Measurements from ENCODE around the gene AJUBA.

The AJUBA gene

DNA sequence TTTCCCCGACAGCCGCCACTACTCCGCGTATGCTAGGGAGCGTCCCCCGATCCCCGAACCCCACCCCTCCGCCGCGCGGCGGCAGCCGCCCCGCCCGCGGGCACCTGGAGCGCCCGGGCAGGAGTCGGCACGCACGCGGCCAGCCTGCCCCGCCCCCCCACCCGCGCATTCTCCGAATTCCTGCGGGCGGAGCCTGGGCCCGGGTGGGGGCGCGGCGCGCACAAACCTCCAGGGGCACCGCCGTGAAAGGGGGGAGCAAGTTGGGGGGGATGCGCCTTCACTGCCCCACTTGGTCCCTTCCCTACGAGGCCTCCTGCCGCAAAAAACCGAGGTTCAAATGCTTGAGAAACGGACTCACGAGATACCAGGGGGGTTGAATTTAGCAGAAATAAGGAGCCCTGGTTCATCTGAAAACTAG is 1.7 kb downstream of the AJUBA start:
- Mint-ChIP-seq H3K9me3 (no peaks in the 10 kb centered on the region), H3K4me3 (peak overlapping the region; percentile 90 to 93 (median 91)), H3K27me3 (ENCODE audit: low read depth) (no peaks in the 10 kb centered on the region), H3K27ac (peak overlapping the region; percentile 92 to 98 (median 97)), H3K4me1 (peaks cover 47% of the 10 kb centered on the region), H3K36me3 (ENCODE audit: low read depth) (peaks cover 24% of the 10 kb centered on the region)
- TF ChIP-seq, protein P1, sequence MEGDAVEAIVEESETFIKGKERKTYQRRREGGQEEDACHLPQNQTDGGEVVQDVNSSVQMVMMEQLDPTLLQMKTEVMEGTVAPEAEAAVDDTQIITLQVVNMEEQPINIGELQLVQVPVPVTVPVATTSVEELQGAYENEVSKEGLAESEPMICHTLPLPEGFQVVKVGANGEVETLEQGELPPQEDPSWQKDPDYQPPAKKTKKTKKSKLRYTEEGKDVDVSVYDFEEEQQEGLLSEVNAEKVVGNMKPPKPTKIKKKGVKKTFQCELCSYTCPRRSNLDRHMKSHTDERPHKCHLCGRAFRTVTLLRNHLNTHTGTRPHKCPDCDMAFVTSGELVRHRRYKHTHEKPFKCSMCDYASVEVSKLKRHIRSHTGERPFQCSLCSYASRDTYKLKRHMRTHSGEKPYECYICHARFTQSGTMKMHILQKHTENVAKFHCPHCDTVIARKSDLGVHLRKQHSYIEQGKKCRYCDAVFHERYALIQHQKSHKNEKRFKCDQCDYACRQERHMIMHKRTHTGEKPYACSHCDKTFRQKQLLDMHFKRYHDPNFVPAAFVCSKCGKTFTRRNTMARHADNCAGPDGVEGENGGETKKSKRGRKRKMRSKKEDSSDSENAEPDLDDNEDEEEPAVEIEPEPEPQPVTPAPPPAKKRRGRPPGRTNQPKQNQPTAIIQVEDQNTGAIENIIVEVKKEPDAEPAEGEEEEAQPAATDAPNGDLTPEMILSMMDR (IDR thresholded peaks at IDR 0.05; ENCODE audit: unreplicated experiment in 3 of 3): no peak

DNA sequence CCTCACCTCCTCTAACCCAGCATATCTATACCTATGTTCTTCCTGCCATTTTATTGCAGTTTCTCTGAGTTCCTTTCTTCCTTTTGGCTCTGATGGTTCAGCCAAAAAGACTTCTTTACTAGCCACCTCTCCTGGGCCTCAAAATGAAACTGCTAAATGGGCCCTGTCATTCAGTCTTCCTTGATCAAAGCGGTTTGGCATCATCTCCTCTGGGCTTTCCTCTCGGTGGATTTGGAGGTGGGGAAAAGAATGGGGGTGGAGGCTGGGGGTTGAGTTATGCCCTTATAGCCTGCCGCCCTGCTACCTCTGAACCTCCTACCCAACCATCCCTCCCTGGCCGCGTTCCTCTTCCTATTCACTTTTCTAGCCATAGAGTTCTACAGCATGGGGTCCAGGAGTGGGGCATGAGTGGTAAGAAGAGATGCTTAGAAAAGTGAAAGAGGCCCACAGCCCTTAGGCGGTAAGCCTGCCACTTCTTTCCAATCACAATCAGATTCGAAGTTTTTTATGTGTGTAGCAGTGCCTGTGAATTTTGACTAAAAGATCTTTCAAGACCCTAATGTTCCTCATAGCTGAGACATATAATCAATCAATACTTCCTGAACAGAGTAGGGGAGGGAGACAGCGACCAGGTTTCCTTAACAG is 2.5 kb downstream of the AJUBA start:
- Mint-ChIP-seq H3K9me3 (no peaks in the 10 kb centered on the region), H3K4me3 (peak overlapping the region; percentile 90 to 93 (median 91)), H3K4me1 (peaks cover 46% of the 10 kb centered on the region), H3K27me3 (ENCODE audit: low read depth) (no peaks in the 10 kb centered on the region), H3K36me3 (ENCODE audit: low read depth) (peaks cover 30% of the 10 kb centered on the region), H3K27ac (peak overlapping the region; percentile 92 to 98 (median 97))
- TF ChIP-seq, protein P1 (IDR thresholded peaks at IDR 0.05; ENCODE audit: unreplicated experiment in 3 of 3): no peak

DNA sequence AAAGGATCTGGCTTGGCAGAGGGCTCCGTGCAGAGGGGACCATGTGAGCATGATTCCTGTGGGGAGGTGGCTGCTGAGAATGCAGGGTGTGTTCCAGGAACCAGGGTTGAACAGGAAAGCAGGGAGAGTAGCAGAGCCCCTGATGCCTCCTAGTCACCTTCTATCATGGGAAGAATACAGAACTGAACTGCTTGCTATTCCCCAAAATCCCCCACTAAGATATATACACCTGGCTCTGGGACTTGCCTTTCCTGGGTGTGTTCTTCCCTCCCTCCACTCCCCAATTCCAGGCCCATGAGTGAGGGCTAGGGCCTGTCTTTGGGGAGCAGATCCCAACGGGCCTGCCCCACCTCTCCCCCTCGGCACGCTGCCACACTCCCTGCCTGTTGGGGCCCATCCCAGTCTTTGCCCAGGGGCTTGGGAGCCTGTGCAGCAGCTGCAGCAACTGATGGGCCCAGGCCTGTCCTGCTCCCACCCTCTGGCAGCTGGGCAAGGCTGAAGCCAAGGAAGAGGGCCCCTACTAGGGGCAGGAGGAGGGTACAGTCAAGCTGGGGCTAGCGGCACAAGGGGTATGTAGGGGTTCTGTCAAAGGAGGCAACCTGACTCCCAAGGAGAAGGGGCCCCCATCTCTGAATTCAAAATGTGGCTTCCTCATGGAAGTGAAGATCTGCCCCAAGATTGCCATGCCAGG is 3.2 kb downstream of the AJUBA start:
- H3K27ac Mint-ChIP-seq: peak overlapping the region; percentile 92 to 98 (median 97)
- peaks cover 37% of the 10 kb centered on the region for H3K36me3 Mint-ChIP-seq (ENCODE audit: low read depth)
- no peaks in the 10 kb centered on the region for H3K27me3 Mint-ChIP-seq (ENCODE audit: low read depth)
- H3K4me1 Mint-ChIP-seq: peaks cover 50% of the 10 kb centered on the region
- TF ChIP-seq, protein P1 (IDR thresholded peaks at IDR 0.05; ENCODE audit: unreplicated experiment in 3 of 3): no peak
- peak overlapping the region; percentile 90 to 93 (median 91) for H3K4me3 Mint-ChIP-seq
- no peaks in the 10 kb centered on the region for H3K9me3 Mint-ChIP-seq

DNA sequence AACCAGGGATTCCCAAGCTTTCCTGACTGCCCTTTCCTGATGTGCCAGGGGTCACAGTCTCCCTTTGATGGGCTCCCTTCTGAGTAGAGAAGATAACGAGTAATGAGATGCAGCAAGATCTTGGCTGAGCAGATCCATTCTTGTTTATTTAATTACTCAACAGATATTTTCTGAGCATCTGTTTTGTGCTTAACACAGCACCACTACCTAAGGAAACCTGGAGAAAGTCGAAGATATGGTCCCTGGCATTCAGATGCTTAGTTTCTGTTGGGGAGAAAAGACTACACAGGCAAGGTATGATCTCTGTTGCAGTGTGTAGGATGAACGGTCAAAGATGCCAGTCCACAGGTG is 3.9 kb downstream of the AJUBA start:
- Mint-ChIP-seq H3K27me3 (ENCODE audit: low read depth) (no peaks in the 10 kb centered on the region), H3K4me1 (peaks cover 56% of the 10 kb centered on the region), H3K4me3 (peak overlapping the region; percentile 90 to 93 (median 91))

DNA sequence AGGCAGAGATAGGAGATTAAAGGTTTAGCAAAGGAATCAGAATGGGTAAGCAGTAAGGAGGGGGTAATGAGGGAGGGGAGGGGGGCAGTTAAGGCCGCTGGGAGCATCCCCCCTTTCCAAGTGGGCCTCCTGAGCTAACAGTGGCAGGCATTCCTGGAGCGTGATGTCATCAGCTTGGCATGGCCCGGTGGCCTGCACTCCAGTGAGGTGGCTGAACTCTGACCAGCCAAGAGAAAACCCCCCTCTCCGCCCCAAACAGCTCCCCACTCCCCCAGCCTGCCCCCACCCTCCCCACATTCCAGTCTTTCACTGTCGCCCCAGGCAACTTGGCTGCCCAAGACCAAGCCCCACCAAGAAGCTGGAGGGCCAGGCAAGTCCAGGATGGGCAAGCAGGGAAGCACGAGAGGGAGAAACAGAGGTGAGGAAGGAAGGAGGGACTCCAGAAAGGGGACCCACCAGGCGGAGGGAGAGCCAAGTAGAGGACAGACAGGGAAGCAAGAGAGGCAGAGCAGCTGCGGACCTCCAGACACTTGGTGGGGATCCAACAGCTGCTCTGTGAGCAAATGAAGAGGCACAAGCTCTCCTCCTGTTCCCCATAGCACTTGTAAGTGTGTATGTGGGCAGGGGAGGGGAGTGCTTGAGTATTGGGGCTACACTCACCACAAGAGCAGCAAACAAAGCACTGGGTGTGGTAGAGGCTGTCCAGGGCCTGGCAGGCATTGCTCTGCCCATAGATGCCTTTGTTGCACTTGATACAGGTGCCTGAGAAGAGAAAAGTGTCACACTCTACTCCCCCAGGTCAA is 4.5 kb downstream of the AJUBA start:
- TF ChIP-seq, protein P1 (IDR thresholded peaks at IDR 0.05; ENCODE audit: unreplicated experiment in 3 of 3): no peak
- H3K4me1 Mint-ChIP-seq: peaks cover 58% of the 10 kb centered on the region
- peak overlapping the region; percentile 90 to 93 (median 91) for H3K4me3 Mint-ChIP-seq
- H3K27ac Mint-ChIP-seq: peak overlapping the region; percentile 92 to 98 (median 97)
- H3K9me3 Mint-ChIP-seq: no peaks in the 10 kb centered on the region
- peaks cover 48% of the 10 kb centered on the region for H3K36me3 Mint-ChIP-seq (ENCODE audit: low read depth)
- H3K27me3 Mint-ChIP-seq (ENCODE audit: low read depth): no peaks in the 10 kb centered on the region

More for the DNA sequence above, 3.9 kb downstream of the AJUBA start:
- peaks cover 44% of the 10 kb centered on the region for H3K36me3 Mint-ChIP-seq (ENCODE audit: low read depth)
- TF ChIP-seq, protein P1 (IDR thresholded peaks at IDR 0.05; ENCODE audit: unreplicated experiment in 3 of 3): no peak
- H3K9me3 Mint-ChIP-seq: no peaks in the 10 kb centered on the region
- H3K27ac Mint-ChIP-seq: peak overlapping the region; percentile 92 to 98 (median 97)

Measured in nephron (organoid).